Endothelial cell of umbilical vein (primary cell): ENCODE data around the gene LRRC23. TPM values are rescaled to one million over a fixed set of nuclear protein-coding genes. Genes with fewer than 3 reads are reported as not detected.

ENCODE experiments used
- BruUV-seq: library from RNA; stranded (reverse); fragments of 400-500 nt; replicated peaks from 2 replicates; lab custom pipeline; 2021; lab: Mats Ljungman, UMichigan
- CTCF ChIA-PET: fragments of 300-600, 350-600 bp; sonication (Branson Sonifier 250); formaldehyde crosslinking; loops from one replicate; lab custom pipeline; 2021; ENCODE audit warnings: antibody characterized with exemption, inconsistent platforms; lab: Charles Lee
- POLR2A ChIA-PET: fragments of 300-600, 350-600 bp; sonication (Branson Sonifier 250); formaldehyde crosslinking; loops from one replicate; lab custom pipeline; 2021; ENCODE audit warnings: antibody characterized with exemption, inconsistent platforms; lab: Charles Lee
- DNase-seq: peaks from one replicate; pipeline ENCODE4 v3.0.0-alpha.2; 2011; ENCODE audit warnings: low read depth, low spot score
- FAIRE-seq: peaks from 2 replicates; lab custom pipeline; 2011; peaks lifted over from hg19 to GRCh38; lab: Jason Lieb, UNC
- H2AFZ ChIP-seq: 2 replicates; pipeline ENCODE4 v1.6.0; 2012; ENCODE audit warnings: low read depth, low read length, control low read depth, inconsistent platforms
- H3K27ac ChIP-seq: 2 replicates; pipeline ENCODE4 v1.5.1; 2011; ENCODE audit warnings: low read depth, mild to moderate bottlenecking, control low read depth, low read length, moderate library complexity; ENCODE audit not compliant: insufficient read depth
- H3K27me3 ChIP-seq, 2 experiments: 2 replicates each; pipeline versions ENCODE4 v1.6.0 to v1.6.1; 2011; ENCODE audit warnings: low read length in 2 of 2, mixed read lengths in 1 of 2; ENCODE audit not compliant: control insufficient read depth in 2 of 2, insufficient read depth in 2 of 2
- H3K36me3 ChIP-seq, 2 experiments: 2 replicates in 1 of 2; 3 replicates in 1 of 2; pipeline ENCODE4 v1.5.1; 2011; ENCODE audit warnings: low read length in 2 of 2, mild to moderate bottlenecking in 1 of 2, moderate library complexity in 1 of 2; ENCODE audit not compliant: control insufficient read depth in 2 of 2, insufficient read depth in 2 of 2; ENCODE audit errors: extremely low read depth in 1 of 2
- H3K4me1 ChIP-seq: 3 replicates; pipeline ENCODE4 v1.5.1; 2011; ENCODE audit warnings: mild to moderate bottlenecking, low read length; ENCODE audit not compliant: control insufficient read depth, insufficient read depth; ENCODE audit errors: extremely low read depth
- H3K4me2 ChIP-seq: 2 replicates; pipeline ENCODE4 v1.6.1; 2011; ENCODE audit warnings: low read length, control low read depth, mixed read lengths; ENCODE audit not compliant: insufficient read depth
- H3K4me3 ChIP-seq, 3 experiments: fragments of 200-600 bp in 1 of 3; sonication (generic), shearing (Covaris generic) in 1 of 3; replicated peaks in 1 of 3; 2 replicates each; pipeline ENCODE4 v1.5.1; 2011 to 2016; ENCODE audit warnings: control low read depth in 3 of 3, low read length in 3 of 3, mild to moderate bottlenecking in 2 of 3, inconsistent platforms in 1 of 3, low read depth in 1 of 3, moderate library complexity in 1 of 3; ENCODE audit not compliant: insufficient read depth in 1 of 3
- H3K79me2 ChIP-seq: 2 replicates; pipeline ENCODE4 v1.6.0; 2012; ENCODE audit warnings: low read length, inconsistent platforms; ENCODE audit not compliant: control insufficient read depth, insufficient read depth
- H3K9ac ChIP-seq: replicated peaks from 2 replicates; pipeline ENCODE3; 2011; ENCODE audit warnings: low read length, control low read depth; ENCODE audit not compliant: insufficient read depth; ENCODE audit errors: extremely low read depth
- H3K9me1 ChIP-seq: replicated peaks from 3 replicates; pipeline ENCODE4 v1.6.0; 2011; ENCODE audit warnings: mild to moderate bottlenecking, low read length; ENCODE audit not compliant: control insufficient read depth, insufficient read depth; ENCODE audit errors: extremely low read depth
- H3K9me3 ChIP-seq: replicated peaks from 2 replicates; pipeline ENCODE4 v1.5.1; 2012; ENCODE audit warnings: low read length, inconsistent platforms; ENCODE audit not compliant: control insufficient read depth, insufficient read depth
- H4K20me1 ChIP-seq: replicated peaks from 2 replicates; pipeline ENCODE3; 2011; ENCODE audit warnings: mild to moderate bottlenecking, low read length; ENCODE audit not compliant: control insufficient read depth, insufficient read depth; ENCODE audit errors: extremely low read depth
- CTCF ChIP-seq, 2 donors: IDR thresholded peaks; 1 replicate in 1 of 2; 2 replicates in 1 of 2; pipeline ENCODE4 v1.5.1; 2011; ENCODE audit warnings: low read length in 2 of 2, mild to moderate bottlenecking in 2 of 2, moderate library complexity in 2 of 2, control low read depth in 1 of 2, inconsistent platforms in 1 of 2, low read depth in 1 of 2; ENCODE audit not compliant: insufficient read depth in 1 of 2; ENCODE audit errors: extremely low read depth in 1 of 2
- EZH2 ChIP-seq: IDR thresholded peaks from 2 replicates; pipeline ENCODE4 v1.6.1; 2012; ENCODE audit warnings: borderline replicate concordance, low read depth, mild to moderate bottlenecking, moderate library complexity, low read length, inconsistent platforms; ENCODE audit not compliant: severe bottlenecking
- FOS ChIP-seq: IDR thresholded peaks from 2 replicates; pipeline ENCODE4 v1.6.1; 2011; ENCODE audit warnings: mild to moderate bottlenecking, low read length, moderate library complexity, borderline replicate concordance; ENCODE audit not compliant: insufficient read depth
- GATA2 ChIP-seq: IDR thresholded peaks from 2 replicates; pipeline ENCODE4 v1.7.0; 2011; ENCODE audit warnings: low read depth, mild to moderate bottlenecking, moderate library complexity, mixed read lengths, low read length; ENCODE audit not compliant: insufficient read length, insufficient read depth
- JUN ChIP-seq: IDR thresholded peaks from 2 replicates; pipeline ENCODE4 v1.6.1; 2011; ENCODE audit warnings: borderline replicate concordance, low read depth; ENCODE audit not compliant: insufficient read length, insufficient read depth
- MYC ChIP-seq: IDR thresholded peaks from one replicate; pipeline ENCODE4 v1.6.1; 2011; ENCODE audit warnings: mild to moderate bottlenecking, low read depth, low read length
- POLR2A ChIP-seq: IDR thresholded peaks from 2 replicates; pipeline ENCODE4 v1.6.1; 2012; ENCODE audit warnings: low read depth, mild to moderate bottlenecking, control low read depth, low read length
- POLR2AphosphoS5 ChIP-seq: IDR thresholded peaks from 2 replicates; pipeline ENCODE4 v1.6.1; 2012; ENCODE audit warnings: low read depth, mild to moderate bottlenecking, control low read depth, low read length, moderate library complexity; ENCODE audit not compliant: insufficient read depth
- dilution Hi-C: fragments of 300-500 bp; cut with MboI; formaldehyde crosslinking; loops from one replicate; pipeline ENCODE4 v1.15.0; 2019; ENCODE audit warnings: low sequenced_read_pairs; ENCODE audit not compliant: extremely low pct_ligation_motif_present
- intact Hi-C: fragments of 100-400 bp; cut with micrococcal nuclease; formaldehyde crosslinking; loops from one replicate; pipeline ENCODE4 v1.10.0; 2022
- polyA plus RNA-seq, 4 experiments: library from polyadenylated mRNA; depleted of rRNA in 3 of 4; stranded (reverse) in 3 of 4; unstranded in 1 of 4; fragments of >200 nt; gene quantifications; 2 replicates each; pipeline versions ENCODE4 v1.2.1 to v1.2.3, GENCODE V29; 2011 to 2012; ENCODE audit warnings: missing spikeins in 1 of 4
- total RNA-seq: library from RNA; stranded (reverse); gene quantifications from 2 replicates; pipeline ENCODE4 v1.2.3, GENCODE V29; 2021
- TF ChIP-seq, protein P1 (sequence below): IDR thresholded peaks from 2 replicates; pipeline ENCODE4 v1.6.1; 2011; ENCODE audit not compliant: insufficient read depth, insufficient read length

LRRC23 gene
- total and polyA plus RNA-seq, 2 donors (not counting 3 experiments of a cell fraction or from before 2014, with no cell fraction given): 3.1 to 3.5 TPM

GRCh38 chr12:6955108-6956020, 50.7 kb downstream of the LRRC23 start:
- dilution Hi-C loops (no loop called here), intact Hi-C loops (no loop called here)
- H3K4me3 ChIP-seq: no peak overlapping the region
- POLR2A ChIA-PET: no interaction called here
- no peak overlapping the region for H2AFZ ChIP-seq
- H3K4me1 ChIP-seq: peaks cover 24% of the 10 kb centered on the region
- no peak for FAIRE-seq
- no peaks in the 10 kb centered on the region for H3K79me2 ChIP-seq
- H3K27me3 ChIP-seq: no peaks in the 10 kb centered on the region
- H3K27ac ChIP-seq: no peak overlapping the region
- H3K9ac ChIP-seq: no peak overlapping the region
- H3K9me1 ChIP-seq: no peaks in the 10 kb centered on the region
- H3K36me3 ChIP-seq: no peaks in the 10 kb centered on the region
- H4K20me1 ChIP-seq: no peaks in the 10 kb centered on the region
- DNase-seq: no peak
- H3K9me3 ChIP-seq: no peaks in the 10 kb centered on the region
- TF ChIP-seq, protein P1, sequence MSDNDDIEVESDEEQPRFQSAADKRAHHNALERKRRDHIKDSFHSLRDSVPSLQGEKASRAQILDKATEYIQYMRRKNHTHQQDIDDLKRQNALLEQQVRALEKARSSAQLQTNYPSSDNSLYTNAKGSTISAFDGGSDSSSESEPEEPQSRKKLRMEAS: no peak
- TF ChIP-seq MYC (no peak), CTCF (IDR thresholded peaks at IDR 0.05; ENCODE audit: extremely low read depth in 1 of 2, insufficient read depth in 1 of 2, low read depth in 1 of 2, low read length in 2 of 2) (no peak), POLR2AphosphoS5 (no peak), FOS (no peak), POLR2A (no peak), JUN (no peak), GATA2 (no peak), EZH2 (no peak)
- no TSS peak for BruUV-seq
- CTCF ChIA-PET: interaction anchor here (1.3 to 2.2 kb wide), 4 partner anchors 9 to 158 kb away, joined by 3 to 12 read pairs (median 8); partner anchors contain the start of genes C12orf57 and RNU7-1
- no peak overlapping the region for H3K4me2 ChIP-seq
